Esophagus muscularis mucosa (tissue), 4 donors: ENCODE data around the gene ST6GALNAC6. TPM values are rescaled to one million over a fixed set of nuclear protein-coding genes. Genes with fewer than 3 reads are reported as not detected.

ENCODE experiments used
- DNase-seq: peaks from one replicate; pipeline ENCODE4 v3.0.0-alpha.2; 2017; ENCODE audit errors: extremely low spot score
- H3K27ac ChIP-seq, 4 donors: fragments of 200-600 bp; sonication (generic); replicated peaks in 1 of 4; 1 replicate in 3 of 4; 2 replicates in 1 of 4; pipeline ENCODE4 v1.5.1; 2016 to 2019; ENCODE audit warnings: mild to moderate bottlenecking in 1 of 4
- H3K27me3 ChIP-seq, 4 donors: fragments of 200-600 bp; sonication (generic); one replicate each; pipeline versions ENCODE4 v1.5.1 to v1.6.0; 2016 to 2019
- H3K36me3 ChIP-seq, 4 donors: fragments of 200-600 bp; sonication (generic); one replicate each; pipeline ENCODE4 v1.5.1; 2016 to 2019
- H3K4me1 ChIP-seq, 4 donors: fragments of 200-600 bp; sonication (generic); one replicate each; pipeline ENCODE4 v1.5.1; 2016 to 2019
- H3K4me3 ChIP-seq, 4 donors: fragments of 200-600 bp; sonication (generic); 1 replicate in 2 of 4; 2 replicates in 2 of 4; pipeline ENCODE4 v1.5.1; 2016 to 2019; ENCODE audit warnings: mild to moderate bottlenecking in 4 of 4, moderate library complexity in 1 of 4
- H3K9me3 ChIP-seq, 4 donors: fragments of 200-600 bp; sonication (generic); 1 replicate in 3 of 4; 2 replicates in 1 of 4; pipeline ENCODE4 v1.5.1; 2016 to 2019
- EP300 ChIP-seq: sonication (generic); formaldehyde crosslinking; IDR thresholded peaks from one replicate; pipeline ENCODE4 v1.6.1; 2017; ENCODE audit warnings: antibody characterized with exemption
- POLR2A ChIP-seq: fragments of 450-650 bp; IDR thresholded peaks from one replicate; pipeline ENCODE4 v1.6.1; 2017; ENCODE audit warnings: antibody characterized with exemption, moderate library complexity, mild to moderate bottlenecking, low read depth
- POLR2AphosphoS5 ChIP-seq, 2 donors: sonication (generic); formaldehyde crosslinking; IDR thresholded peaks; one replicate each; pipeline ENCODE4 v1.6.1; 2017; ENCODE audit warnings: antibody characterized with exemption in 2 of 2
- WGBS: methylation state at CpG from one replicate; pipeline ENCODE4 v1.1.5; 2018; 5-methylcytosine and 5-hydroxymethylcytosine counted together
- intact Hi-C: fragments of 100-400 bp; cut with DNase I; formaldehyde crosslinking; loops from one replicate; pipeline ENCODE4 v1.15.1; 2023
- total RNA-seq, 4 donors: library from RNA; depleted of rRNA; stranded (reverse); fragments of >200 nt; gene quantifications; one replicate each; pipeline versions ENCODE4 v1.1.0 to v1.2.1, GENCODE V29; 2016
- TF ChIP-seq, protein P1 (sequence below), 3 experiments: fragments of 200-600 bp in 2 of 3; fragments of 450-650 bp in 1 of 3; sonication (generic) in 2 of 3; IDR thresholded peaks; one replicate each; pipeline ENCODE4 v1.5.1; 2017 to 2019; ENCODE audit warnings: antibody characterized with exemption in 3 of 3, mild to moderate bottlenecking in 2 of 3, moderate library complexity in 1 of 3

The ST6GALNAC6 gene
- total RNA-seq, 4 donors from 2014 or later = 95.9 to 169 (median 125) TPM

- intact Hi-C loops = no loop called here
- Histone ChIP-seq H3K36me3 (peaks cover 38 to 45% (median 42%) of the 10 kb centered on the region in 4 donors), H3K27me3 (no peaks in the 10 kb centered on the region), H3K4me1 (peaks cover 30 to 50% (median 48%) of the 10 kb centered on the region in 4 donors), H3K4me3 (peak overlapping the region; percentile 97 to 99 (median 98)), H3K9me3 (peaks cover 0 to 12% (median 5%) of the 10 kb centered on the region in 4 donors), H3K27ac (peak overlapping the region; percentile 94 to 99 (median 96))
- WGBS = 45% methylated on average over 2 of the region's 19 CpGs
- peak in 1 of 2 donors; percentile 57 for TF ChIP-seq POLR2AphosphoS5 (IDR thresholded peaks at IDR 0.05)
- TF ChIP-seq POLR2A = no peak
- peak; percentile 99 for DNase-seq
These were observed 2.2 kb downstream of the ST6GALNAC6 start for GRCh38 chr9:127897193-127897692.

- Histone ChIP-seq H3K36me3 (peaks cover 38 to 51% (median 45%) of the 10 kb centered on the region in 4 donors), H3K9me3 (peaks cover 0 to 12% (median 5%) of the 10 kb centered on the region in 4 donors), H3K4me3 (peak overlapping the region; percentile 97 to 99 (median 98)), H3K4me1 (peaks cover 30 to 50% (median 48%) of the 10 kb centered on the region in 4 donors), H3K27me3 (no peaks in the 10 kb centered on the region), H3K27ac (peak overlapping the region; percentile 94 to 99 (median 96))
- intact Hi-C loops = no loop called here
- DNase-seq = no peak
- 66% methylated on average over 16 of the region's 16 CpGs for WGBS
- no peak for TF ChIP-seq EP300
- no peak for TF ChIP-seq POLR2A
- TF ChIP-seq, protein P1, sequence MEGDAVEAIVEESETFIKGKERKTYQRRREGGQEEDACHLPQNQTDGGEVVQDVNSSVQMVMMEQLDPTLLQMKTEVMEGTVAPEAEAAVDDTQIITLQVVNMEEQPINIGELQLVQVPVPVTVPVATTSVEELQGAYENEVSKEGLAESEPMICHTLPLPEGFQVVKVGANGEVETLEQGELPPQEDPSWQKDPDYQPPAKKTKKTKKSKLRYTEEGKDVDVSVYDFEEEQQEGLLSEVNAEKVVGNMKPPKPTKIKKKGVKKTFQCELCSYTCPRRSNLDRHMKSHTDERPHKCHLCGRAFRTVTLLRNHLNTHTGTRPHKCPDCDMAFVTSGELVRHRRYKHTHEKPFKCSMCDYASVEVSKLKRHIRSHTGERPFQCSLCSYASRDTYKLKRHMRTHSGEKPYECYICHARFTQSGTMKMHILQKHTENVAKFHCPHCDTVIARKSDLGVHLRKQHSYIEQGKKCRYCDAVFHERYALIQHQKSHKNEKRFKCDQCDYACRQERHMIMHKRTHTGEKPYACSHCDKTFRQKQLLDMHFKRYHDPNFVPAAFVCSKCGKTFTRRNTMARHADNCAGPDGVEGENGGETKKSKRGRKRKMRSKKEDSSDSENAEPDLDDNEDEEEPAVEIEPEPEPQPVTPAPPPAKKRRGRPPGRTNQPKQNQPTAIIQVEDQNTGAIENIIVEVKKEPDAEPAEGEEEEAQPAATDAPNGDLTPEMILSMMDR (IDR thresholded peaks at IDR 0.05) = no peak
- no peak for TF ChIP-seq POLR2AphosphoS5 (IDR thresholded peaks at IDR 0.05)
These were observed 2.8 kb downstream of the ST6GALNAC6 start for GRCh38 chr9:127896395-127897192.

DNA sequence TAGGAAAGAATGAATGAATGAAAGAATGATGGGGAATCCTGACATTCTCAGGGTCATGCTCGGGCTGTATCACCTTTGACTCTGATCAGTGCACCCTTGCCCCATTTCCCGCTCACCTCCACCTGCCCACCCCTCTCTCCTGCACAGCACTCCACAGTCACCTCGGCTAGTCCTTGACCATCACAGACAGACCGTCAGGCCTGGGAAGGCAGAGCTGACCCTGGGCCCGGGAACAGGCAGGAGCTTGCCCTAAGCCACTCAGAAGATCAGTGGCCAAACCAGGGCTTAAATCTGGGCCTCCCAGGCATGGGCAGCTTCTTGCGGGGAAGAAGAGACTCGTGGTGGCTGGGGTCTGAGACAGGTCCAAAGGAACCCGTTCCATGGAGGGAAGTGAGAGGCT is 3.6 kb downstream of the ST6GALNAC6 start:
- Histone ChIP-seq H3K4me3 (peak overlapping the region in 1 of 4 donors; percentile 98), H3K27me3 (no peaks in the 10 kb centered on the region), H3K36me3 (peaks cover 41 to 59% (median 51%) of the 10 kb centered on the region in 4 donors), H3K27ac (peak overlapping the region in 2 of 4 donors; percentile 96 to 99), H3K9me3 (peaks cover 0 to 12% (median 5%) of the 10 kb centered on the region in 4 donors), H3K4me1 (peaks cover 30 to 45% (median 42%) of the 10 kb centered on the region in 4 donors)
- intact Hi-C loops = no loop called here
- DNase-seq = no peak
- TF ChIP-seq POLR2AphosphoS5 (IDR thresholded peaks at IDR 0.05) = no peak
- 92% methylated on average over 8 of the region's 8 CpGs for WGBS

- intact Hi-C loops = no loop called here
- TF ChIP-seq POLR2AphosphoS5 (IDR thresholded peaks at IDR 0.05) = no peak
- no peak for TF ChIP-seq EP300
- TF ChIP-seq, protein P1 (IDR thresholded peaks at IDR 0.05) = no peak
- no peak for TF ChIP-seq POLR2A
- Histone ChIP-seq H3K9me3 (peaks cover 0 to 12% (median 5%) of the 10 kb centered on the region in 4 donors), H3K27ac (no peak overlapping the region), H3K27me3 (no peaks in the 10 kb centered on the region), H3K36me3 (peaks cover 51 to 83% (median 73%) of the 10 kb centered on the region in 4 donors), H3K4me1 (peaks cover 21 to 28% (median 27%) of the 10 kb centered on the region in 4 donors), H3K4me3 (no peak overlapping the region)
- 96% methylated on average over 4 of the region's 4 CpGs for WGBS
- no peak for DNase-seq
These were observed 6.0 kb downstream of the ST6GALNAC6 start for GRCh38 chr9:127893392-127893791.

GRCh38 chr9:127892831-127893230 is 6.6 kb downstream of the ST6GALNAC6 start:
- Histone ChIP-seq H3K27ac (no peak overlapping the region), H3K4me3 (no peak overlapping the region), H3K27me3 (no peaks in the 10 kb centered on the region), H3K4me1 (peaks cover 18 to 22% (median 22%) of the 10 kb centered on the region in 4 donors), H3K9me3 (peaks cover 0 to 12% (median 5%) of the 10 kb centered on the region in 4 donors), H3K36me3 (peaks cover 53 to 89% (median 79%) of the 10 kb centered on the region in 4 donors)
- WGBS = 95% methylated on average over 6 of the region's 6 CpGs
- no peak for DNase-seq
- intact Hi-C loops = no loop called here
- TF ChIP-seq EP300 (no peak), POLR2A (no peak), POLR2AphosphoS5 (IDR thresholded peaks at IDR 0.05) (no peak)
- TF ChIP-seq, protein P1 (IDR thresholded peaks at IDR 0.05) = no peak
